Natural killer cell (primary cell): Measurements from ENCODE around the gene MLLT10. TPM values are rescaled to one million over a fixed set of nuclear protein-coding genes. Genes with fewer than 3 reads are reported as not detected.
"Not testable (repeated sequence)": the region's sequence is repeated elsewhere in the genome, so short reads cannot be mapped to it uniquely, and the experiment has no call there.

Experiments used
- ATAC-seq, 3 donors: fragments of 150-1000 bp in 2 of 3; fragments of 200-7000 bp in 1 of 3; cut with Tn5 transposase; 1 replicate in 1 of 3; 2 replicates in 2 of 3; pipeline ENCODE4 v1.10.0; 2021; ENCODE audit warnings: mild to moderate bottlenecking in 2 of 3, moderate library complexity in 2 of 3
- DNase-seq, 2 donors: peaks; one replicate each; pipeline versions ENCODE4 v3.0.0 to v3.0.0-alpha.2; 2013 to 2021; ENCODE audit warnings: mixed read lengths in 1 of 2
- H3K27ac ChIP-seq: one replicate; pipeline ENCODE4 v1.5.1; 2013; ENCODE audit warnings: mild to moderate bottlenecking, low read length
- H3K27me3 ChIP-seq: one replicate; pipeline ENCODE4 v1.6.1; 2013; ENCODE audit warnings: low read length; ENCODE audit not compliant: control insufficient read depth, insufficient read depth
- H3K36me3 ChIP-seq: one replicate; pipeline ENCODE4 v1.6.1; 2013; ENCODE audit warnings: low read length; ENCODE audit not compliant: control insufficient read depth, insufficient read depth
- H3K4me1 ChIP-seq: one replicate; pipeline ENCODE4 v1.6.1; 2013; ENCODE audit warnings: low read length; ENCODE audit not compliant: control insufficient read depth, insufficient read depth
- H3K4me3 ChIP-seq: one replicate; pipeline ENCODE4 v1.5.1; 2013; ENCODE audit warnings: low read length
- H3K9me3 ChIP-seq: one replicate; pipeline ENCODE4 v1.6.1; 2013; ENCODE audit warnings: low read length; ENCODE audit not compliant: control insufficient read depth, insufficient read depth
- H3K27ac Mint-ChIP-seq, 2 donors: one replicate each; pipeline ENCODE4 v1.8.0; 2022; ENCODE audit warnings: mild to moderate bottlenecking in 2 of 2, mixed read lengths in 2 of 2, moderate library complexity in 1 of 2
- H3K27me3 Mint-ChIP-seq, 2 donors: one replicate each; pipeline ENCODE4 v1.8.0; 2022; ENCODE audit warnings: low read depth in 2 of 2, mixed read lengths in 2 of 2
- H3K36me3 Mint-ChIP-seq: one replicate; pipeline ENCODE4 v1.8.0; 2022; ENCODE audit warnings: mixed read lengths
- H3K4me1 Mint-ChIP-seq, 2 donors: one replicate each; pipeline ENCODE4 v1.8.0; 2022; ENCODE audit warnings: mixed read lengths in 2 of 2
- H3K4me3 Mint-ChIP-seq: one replicate; pipeline ENCODE4 v1.8.0; 2022; ENCODE audit warnings: mild to moderate bottlenecking, moderate library complexity, mixed read lengths
- H3K9me3 Mint-ChIP-seq, 2 donors: one replicate each; pipeline ENCODE4 v1.8.0; 2022; ENCODE audit warnings: mixed read lengths in 2 of 2
- CTCF ChIP-seq: fragments of 200-600 bp; IDR thresholded peaks from one replicate; pipeline ENCODE4 v1.8.0; 2022; ENCODE audit warnings: antibody characterized with exemption
- WGBS: methylation state at CpG from one replicate; pipeline ENCODE4 v1.1.7; 2013; ENCODE audit warnings: missing lambda C conversion rate; ENCODE audit not compliant: insufficient coverage; 5-methylcytosine and 5-hydroxymethylcytosine counted together
- intact Hi-C: fragments of 100-400 bp; cut with micrococcal nuclease; formaldehyde crosslinking; loops from one replicate; pipeline ENCODE4 v1.14.2; 2022
- total RNA-seq, 4 donors: library from RNA; stranded (reverse); fragments of 120-200 nt in 1 of 4; gene quantifications; one replicate each; pipeline versions ENCODE4 v1.2.3 to v1.2.4, GENCODE V29; 2013 to 2022

MLLT10 gene
- total RNA-seq, 3 donors from 2014 or later (not counting 1 experiment from before 2014, with no cell fraction given) = 40.4 to 65.2 (median 60.0) TPM

DNA sequence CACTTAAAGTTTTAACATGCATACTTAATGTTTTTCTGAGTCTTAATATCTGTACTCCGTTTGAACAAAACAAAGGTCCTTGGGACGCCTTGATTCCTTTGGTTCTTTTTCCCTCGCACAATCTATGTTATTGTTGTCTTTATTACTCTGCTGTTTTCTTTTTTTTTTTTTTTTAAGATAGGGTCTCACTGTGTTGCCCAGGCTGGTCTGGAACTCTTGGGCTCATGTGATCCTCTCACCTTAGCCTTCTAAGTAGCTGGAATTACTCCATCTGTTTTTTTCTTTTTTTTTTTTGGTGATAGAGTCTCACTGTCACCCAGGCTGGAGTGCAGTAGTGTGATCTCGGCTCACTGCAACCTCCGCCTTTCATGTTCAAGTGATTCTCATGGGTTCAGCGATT lies 13.2 kb downstream of the MLLT10 start:
- WGBS = 91% methylated on average over 6 of the region's 6 CpGs
- no peak for TF ChIP-seq CTCF
- Mint-ChIP-seq H3K36me3 (peaks cover 10% of the 10 kb centered on the region), H3K27ac (no peak overlapping the region), H3K27me3 (no peaks in the 10 kb centered on the region), H3K4me3 (no peak overlapping the region), H3K4me1 (no peaks in the 10 kb centered on the region), H3K9me3 (no peaks in the 10 kb centered on the region)
- Histone ChIP-seq H3K27me3 (no peaks in the 10 kb centered on the region), H3K4me3 (no peak overlapping the region), H3K9me3 (no peaks in the 10 kb centered on the region), H3K36me3 (peaks cover 28% of the 10 kb centered on the region), H3K27ac (no peak overlapping the region), H3K4me1 (no peaks in the 10 kb centered on the region)
- intact Hi-C loops = no loop called here
- ATAC-seq (no peak), DNase-seq (no peak)

DNA sequence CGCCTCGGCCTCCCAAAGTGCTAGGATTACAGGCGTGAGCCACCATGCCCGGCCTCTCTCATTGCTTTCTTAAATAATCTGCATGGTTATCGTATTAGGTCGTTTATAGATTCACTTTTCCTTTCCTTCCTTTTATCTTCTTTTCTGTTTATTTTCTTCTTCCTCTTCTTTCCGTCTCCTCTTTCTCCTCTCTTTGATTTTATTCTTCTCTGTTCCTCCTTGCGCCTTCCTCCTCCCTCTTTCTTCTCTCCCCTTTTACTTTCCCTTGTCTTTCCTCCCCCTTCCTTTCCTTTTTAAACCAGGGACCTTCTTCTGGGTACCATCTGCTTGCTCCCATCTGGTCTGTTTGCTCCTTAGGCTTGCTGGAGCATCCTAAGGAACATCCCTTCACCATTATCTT lies 18.6 kb downstream of the MLLT10 start:
- peaks cover 25% of the 10 kb centered on the region for H3K36me3 ChIP-seq
- Mint-ChIP-seq H3K36me3 (peaks cover 16% of the 10 kb centered on the region), H3K9me3 (no peaks in the 10 kb centered on the region), H3K27me3 (no peaks in the 10 kb centered on the region), H3K27ac (no peak overlapping the region), H3K4me3 (no peak overlapping the region), H3K4me1 (peaks cover 5 to 10% of the 10 kb centered on the region in 2 donors)
- no peaks in the 10 kb centered on the region for H3K27me3 ChIP-seq
- WGBS = 96% methylated on average over 8 of the region's 8 CpGs
- H3K27ac ChIP-seq = no peak overlapping the region
- intact Hi-C loops = no loop called here
- H3K4me1 ChIP-seq = no peaks in the 10 kb centered on the region
- no peak for DNase-seq
- H3K9me3 ChIP-seq = no peaks in the 10 kb centered on the region
- ATAC-seq = no peak
- no peak for TF ChIP-seq CTCF
- H3K4me3 ChIP-seq = no peak overlapping the region

DNA sequence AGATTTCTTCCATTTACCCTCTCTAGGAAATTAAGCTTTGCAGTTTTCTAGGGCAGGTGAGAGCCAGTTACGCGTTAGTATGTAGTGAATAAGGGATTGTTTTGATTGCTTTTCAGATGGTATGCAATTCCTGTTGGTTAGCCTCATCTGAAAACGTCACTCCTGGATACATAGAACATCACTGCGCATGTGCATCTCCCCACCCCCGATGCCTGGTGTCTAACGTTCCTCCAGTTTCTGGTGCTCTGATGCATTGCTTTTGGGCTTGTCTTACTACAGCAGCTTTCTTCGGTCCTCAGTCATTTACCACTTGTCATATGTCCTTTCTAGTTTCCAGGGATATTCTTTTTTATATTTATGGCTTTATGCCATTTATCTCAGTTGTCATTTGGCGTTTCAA lies 22.5 kb downstream of the MLLT10 start:
- peaks cover 25% of the 10 kb centered on the region for H3K36me3 Mint-ChIP-seq
- DNase-seq (no peak), ATAC-seq (no peak)
- Histone ChIP-seq H3K4me3 (no peak overlapping the region), H3K9me3 (no peaks in the 10 kb centered on the region), H3K36me3 (peaks cover 36% of the 10 kb centered on the region), H3K27me3 (no peaks in the 10 kb centered on the region), H3K4me1 (no peaks in the 10 kb centered on the region), H3K27ac (no peak overlapping the region)
- TF ChIP-seq CTCF = no peak
- H3K9me3 Mint-ChIP-seq = no peaks in the 10 kb centered on the region
- 97% methylated on average over 7 of the region's 8 CpGs for WGBS
- peaks cover 10 to 17% of the 10 kb centered on the region in 2 donors for H3K4me1 Mint-ChIP-seq
- intact Hi-C loops = no loop called here
- no peaks in the 10 kb centered on the region for H3K27me3 Mint-ChIP-seq
- no peak overlapping the region for H3K4me3 Mint-ChIP-seq
- no peak overlapping the region for H3K27ac Mint-ChIP-seq

DNA sequence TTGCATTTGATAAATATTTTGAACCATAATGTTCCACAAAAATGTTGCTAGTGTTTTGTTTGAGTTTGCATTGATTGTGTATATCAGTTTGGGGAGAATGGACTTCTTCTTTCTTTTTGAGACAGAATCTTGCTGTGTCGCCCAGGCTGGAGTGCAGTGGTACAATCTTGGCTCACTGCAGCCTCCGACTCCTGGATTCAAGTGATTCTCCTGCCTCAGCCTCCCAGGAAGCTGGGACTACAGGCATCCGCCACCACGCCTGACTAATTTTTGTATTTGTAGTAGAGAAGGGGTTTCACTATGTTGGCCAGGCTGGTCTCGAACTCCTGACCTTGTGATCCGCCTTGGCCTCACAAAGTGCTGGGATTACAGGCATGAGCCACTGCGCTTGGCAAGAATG lies 25.0 kb downstream of the MLLT10 start:
- H3K4me3 ChIP-seq, DNase-seq, H3K9me3 ChIP-seq, intact Hi-C loops, H3K9me3 Mint-ChIP-seq, H3K27ac ChIP-seq, H3K4me3 Mint-ChIP-seq, H3K4me1 ChIP-seq, H3K27me3 ChIP-seq, H3K27me3 Mint-ChIP-seq, H3K27ac Mint-ChIP-seq, ATAC-seq: not testable (repeated sequence)
- peaks cover 10 to 15% of the 10 kb centered on the region in 2 donors for H3K4me1 Mint-ChIP-seq
- H3K36me3 ChIP-seq = peaks cover 25% of the 10 kb centered on the region
- H3K36me3 Mint-ChIP-seq = peaks cover 21% of the 10 kb centered on the region
- over 99% methylated on average over 6 of the region's 7 CpGs for WGBS
